Panc1 (cell line): ENCODE data around the gene DENND2D. TPM values are rescaled to one million over a fixed set of nuclear protein-coding genes. Genes with fewer than 3 reads are reported as not detected.

Experiments used
- ATAC-seq: fragments of 200-7000 bp; cut with Tn5 transposase; 2 replicates; pipeline ENCODE4 v1.9.1; 2020; ENCODE audit warnings: mild to moderate bottlenecking, moderate library complexity
- BruUV-seq: library from RNA; stranded (reverse); fragments of 400-500 nt; replicated peaks from 2 replicates; lab custom pipeline; 2021; lab: Mats Ljungman, UMichigan
- CTCF ChIA-PET: fragments of 300-600 bp; sonication (Branson Sonifier 250); formaldehyde crosslinking; loops from one replicate; lab custom pipeline; 2022; ENCODE audit warnings: antibody characterized with exemption; lab: Charles Lee
- POLR2A ChIA-PET: fragments of 300-600 bp; sonication (Branson Sonifier 250); formaldehyde crosslinking; loops from one replicate; lab custom pipeline; 2022; ENCODE audit warnings: antibody characterized with exemption; lab: Charles Lee
- DNase-seq: peaks from one replicate; pipeline ENCODE4 v3.0.0-alpha.2; 2010; ENCODE audit warnings: low read depth, low spot score
- H3K27ac ChIP-seq: 2 replicates; pipeline ENCODE4 v1.5.1; 2011; ENCODE audit warnings: mild to moderate bottlenecking, low read length, inconsistent platforms
- H3K27me3 ChIP-seq: fragments of 200-500 bp; sonication (Bioruptor generic); 2 replicates; pipeline ENCODE4 v1.6.0; 2014; ENCODE audit warnings: low read length, inconsistent platforms; ENCODE audit not compliant: control insufficient read depth, insufficient read depth
- H3K36me3 ChIP-seq: fragments of 200-500 bp; sonication (Bioruptor generic); 2 replicates; pipeline ENCODE4 v1.5.1; 2014; ENCODE audit warnings: inconsistent platforms, mild to moderate bottlenecking, low read length, moderate library complexity; ENCODE audit not compliant: control insufficient read depth, insufficient read depth
- H3K4me1 ChIP-seq: 2 replicates; pipeline ENCODE4 v1.5.1; 2011; ENCODE audit warnings: inconsistent platforms, mild to moderate bottlenecking, low read length, moderate library complexity; ENCODE audit not compliant: control insufficient read depth, insufficient read depth
- H3K4me3 ChIP-seq, 2 experiments: 2 replicates each; pipeline ENCODE4 v1.5.1; 2011 to 2012; ENCODE audit warnings: low read depth in 2 of 2, low read length in 2 of 2, mild to moderate bottlenecking in 2 of 2, inconsistent platforms in 1 of 2, moderate library complexity in 1 of 2
- H3K9me3 ChIP-seq: fragments of 200-500 bp; sonication (Bioruptor generic); 2 replicates; pipeline ENCODE4 v1.5.1; 2014; ENCODE audit warnings: low read depth, mild to moderate bottlenecking, inconsistent platforms, low read length, moderate library complexity; ENCODE audit not compliant: control insufficient read depth, insufficient read depth
- POLR2AphosphoS5 ChIP-seq: IDR thresholded peaks from 2 replicates; pipeline ENCODE4 v1.6.1; 2012; ENCODE audit warnings: mild to moderate bottlenecking, low read depth, low read length, moderate library complexity
- SIN3A ChIP-seq: IDR thresholded peaks from 2 replicates; pipeline ENCODE4 v1.6.1; 2012; ENCODE audit warnings: low read depth, mild to moderate bottlenecking, low read length, moderate library complexity, borderline replicate concordance; ENCODE audit not compliant: insufficient read depth
- TCF7L2 ChIP-seq: IDR thresholded peaks from 2 replicates; pipeline ENCODE4 v1.6.1; 2011; ENCODE audit warnings: mild to moderate bottlenecking, low read depth, low read length, inconsistent platforms
- in situ Hi-C: cut with HindIII; loops from 2 replicates; pipeline ENCODE4 v1.10.0; 2016; ENCODE audit warnings: low sequenced_read_pairs, low pct_unique_long_range_greater_than_20kb
- intact Hi-C: fragments of 100-400 bp; cut with micrococcal nuclease; formaldehyde crosslinking; loops from one replicate; pipeline ENCODE4 v1.10.0; 2022; ENCODE audit not compliant: unreplicated experiment
- total RNA-seq: library from RNA; stranded (reverse); gene quantifications from one replicate; pipeline ENCODE4 v1.2.1, GENCODE V29; 2021; ENCODE audit not compliant: unreplicated experiment
- TF ChIP-seq, protein P1 (sequence below), 2 experiments: IDR thresholded peaks; 2 replicates each; pipeline ENCODE4 v1.6.1; 2011 to 2012; ENCODE audit warnings: low read depth in 2 of 2, control low read depth in 1 of 2, low read length in 1 of 2, mild to moderate bottlenecking in 1 of 2, moderate library complexity in 1 of 2; ENCODE audit not compliant: insufficient read depth in 1 of 2
- TF ChIP-seq, protein P2 (sequence below): fragments of 450-650 bp; IDR thresholded peaks from 2 replicates; pipeline ENCODE4 v1.5.1; 2017; ENCODE audit warnings: mild to moderate bottlenecking

DENND2D gene
- total RNA-seq, 1 experiment from 2014 or later = 10.4 TPM

DNA sequence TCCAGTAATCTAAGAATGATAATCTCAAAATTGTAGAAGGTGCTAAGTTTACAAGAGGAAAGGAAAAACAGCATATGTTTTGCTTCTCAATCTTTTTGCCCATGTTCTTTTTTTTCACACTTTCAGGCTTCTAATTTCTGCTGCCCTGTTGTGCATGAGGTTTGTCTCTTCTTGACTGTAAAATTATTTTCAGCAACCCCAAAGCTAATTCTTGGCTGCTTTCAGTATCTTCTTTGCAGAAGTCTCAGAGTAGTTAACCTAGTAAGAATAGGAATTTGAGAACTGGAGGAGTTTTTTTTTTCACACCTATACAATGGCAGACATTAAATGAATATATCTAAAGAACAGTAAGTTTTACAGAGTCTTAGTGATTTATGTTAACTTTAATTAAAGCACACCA lies 26.4 kb downstream of the DENND2D start:
- Histone ChIP-seq H3K4me1 (no peaks in the 10 kb centered on the region), H3K27ac (no peak overlapping the region), H3K9me3 (no peaks in the 10 kb centered on the region), H3K4me3 (no peak overlapping the region), H3K36me3 (peaks cover 3% of the 10 kb centered on the region; the same call in 1 of the 2 replicates), H3K27me3 (no peaks in the 10 kb centered on the region)
- in situ Hi-C loops = no loop called here
- no peak for DNase-seq
- no peak for ATAC-seq
- no TSS peak for BruUV-seq
- ChIA-PET POLR2A (no interaction called here), CTCF (no interaction called here)
- TF ChIP-seq SIN3A = no peak
- no peak for TF ChIP-seq TCF7L2
- TF ChIP-seq POLR2AphosphoS5 = no peak
- TF ChIP-seq, protein P1, sequence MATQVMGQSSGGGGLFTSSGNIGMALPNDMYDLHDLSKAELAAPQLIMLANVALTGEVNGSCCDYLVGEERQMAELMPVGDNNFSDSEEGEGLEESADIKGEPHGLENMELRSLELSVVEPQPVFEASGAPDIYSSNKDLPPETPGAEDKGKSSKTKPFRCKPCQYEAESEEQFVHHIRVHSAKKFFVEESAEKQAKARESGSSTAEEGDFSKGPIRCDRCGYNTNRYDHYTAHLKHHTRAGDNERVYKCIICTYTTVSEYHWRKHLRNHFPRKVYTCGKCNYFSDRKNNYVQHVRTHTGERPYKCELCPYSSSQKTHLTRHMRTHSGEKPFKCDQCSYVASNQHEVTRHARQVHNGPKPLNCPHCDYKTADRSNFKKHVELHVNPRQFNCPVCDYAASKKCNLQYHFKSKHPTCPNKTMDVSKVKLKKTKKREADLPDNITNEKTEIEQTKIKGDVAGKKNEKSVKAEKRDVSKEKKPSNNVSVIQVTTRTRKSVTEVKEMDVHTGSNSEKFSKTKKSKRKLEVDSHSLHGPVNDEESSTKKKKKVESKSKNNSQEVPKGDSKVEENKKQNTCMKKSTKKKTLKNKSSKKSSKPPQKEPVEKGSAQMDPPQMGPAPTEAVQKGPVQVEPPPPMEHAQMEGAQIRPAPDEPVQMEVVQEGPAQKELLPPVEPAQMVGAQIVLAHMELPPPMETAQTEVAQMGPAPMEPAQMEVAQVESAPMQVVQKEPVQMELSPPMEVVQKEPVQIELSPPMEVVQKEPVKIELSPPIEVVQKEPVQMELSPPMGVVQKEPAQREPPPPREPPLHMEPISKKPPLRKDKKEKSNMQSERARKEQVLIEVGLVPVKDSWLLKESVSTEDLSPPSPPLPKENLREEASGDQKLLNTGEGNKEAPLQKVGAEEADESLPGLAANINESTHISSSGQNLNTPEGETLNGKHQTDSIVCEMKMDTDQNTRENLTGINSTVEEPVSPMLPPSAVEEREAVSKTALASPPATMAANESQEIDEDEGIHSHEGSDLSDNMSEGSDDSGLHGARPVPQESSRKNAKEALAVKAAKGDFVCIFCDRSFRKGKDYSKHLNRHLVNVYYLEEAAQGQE (IDR thresholded peaks at IDR 0.05; ENCODE audit: insufficient read depth in 1 of 2, low read depth in 2 of 2, low read length in 1 of 2) = no peak
- TF ChIP-seq, protein P2, sequence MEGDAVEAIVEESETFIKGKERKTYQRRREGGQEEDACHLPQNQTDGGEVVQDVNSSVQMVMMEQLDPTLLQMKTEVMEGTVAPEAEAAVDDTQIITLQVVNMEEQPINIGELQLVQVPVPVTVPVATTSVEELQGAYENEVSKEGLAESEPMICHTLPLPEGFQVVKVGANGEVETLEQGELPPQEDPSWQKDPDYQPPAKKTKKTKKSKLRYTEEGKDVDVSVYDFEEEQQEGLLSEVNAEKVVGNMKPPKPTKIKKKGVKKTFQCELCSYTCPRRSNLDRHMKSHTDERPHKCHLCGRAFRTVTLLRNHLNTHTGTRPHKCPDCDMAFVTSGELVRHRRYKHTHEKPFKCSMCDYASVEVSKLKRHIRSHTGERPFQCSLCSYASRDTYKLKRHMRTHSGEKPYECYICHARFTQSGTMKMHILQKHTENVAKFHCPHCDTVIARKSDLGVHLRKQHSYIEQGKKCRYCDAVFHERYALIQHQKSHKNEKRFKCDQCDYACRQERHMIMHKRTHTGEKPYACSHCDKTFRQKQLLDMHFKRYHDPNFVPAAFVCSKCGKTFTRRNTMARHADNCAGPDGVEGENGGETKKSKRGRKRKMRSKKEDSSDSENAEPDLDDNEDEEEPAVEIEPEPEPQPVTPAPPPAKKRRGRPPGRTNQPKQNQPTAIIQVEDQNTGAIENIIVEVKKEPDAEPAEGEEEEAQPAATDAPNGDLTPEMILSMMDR = no peak
- intact Hi-C loops = no loop called here

DNA sequence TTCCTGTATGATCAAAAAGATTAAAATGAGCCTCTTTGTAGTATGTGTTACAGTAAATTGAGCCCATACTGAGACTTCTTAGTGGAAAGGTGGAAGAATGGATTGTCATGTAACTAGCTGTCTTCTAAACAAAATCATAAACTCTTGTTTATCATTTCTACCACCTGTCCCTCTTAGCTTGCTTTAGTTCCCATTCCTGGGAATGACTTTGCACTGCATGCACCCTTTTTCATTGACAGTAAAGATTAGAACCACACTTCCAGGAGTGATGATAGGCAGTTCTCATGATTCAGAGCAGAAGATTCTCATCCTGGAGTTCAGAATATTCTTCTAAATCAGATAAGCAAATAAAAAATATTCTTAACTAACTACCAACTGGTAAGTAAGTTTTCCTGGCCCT lies 28.0 kb downstream of the DENND2D start:
- POLR2A ChIA-PET = no interaction called here
- BruUV-seq = no TSS peak
- DNase-seq = no peak
- intact Hi-C loops = no loop called here
- in situ Hi-C loops = no loop called here
- TF ChIP-seq TCF7L2 (no peak), POLR2AphosphoS5 (no peak), SIN3A (no peak)
- TF ChIP-seq, protein P1 (IDR thresholded peaks at IDR 0.05; ENCODE audit: insufficient read depth in 1 of 2, low read depth in 2 of 2, low read length in 1 of 2) = no peak
- TF ChIP-seq, protein P2 = no peak
- H3K9me3 ChIP-seq = no peaks in the 10 kb centered on the region
- H3K27me3 ChIP-seq = no peaks in the 10 kb centered on the region
- no peaks in the 10 kb centered on the region for H3K4me1 ChIP-seq
- no peak overlapping the region for H3K27ac ChIP-seq
- ATAC-seq = no peak
- CTCF ChIA-PET = no interaction called here
- H3K36me3 ChIP-seq = no peaks in the 10 kb centered on the region; the same call in 1 of the 2 replicates
- no peak overlapping the region for H3K4me3 ChIP-seq
